Right kidney (tissue), 1 donor: ENCODE results near the gene TRUB2.

ENCODE experiments used
- DNase-seq: peaks from one replicate; pipeline ENCODE4 v3.0.0-alpha.2; 2016

The TRUB2 gene

DNA sequence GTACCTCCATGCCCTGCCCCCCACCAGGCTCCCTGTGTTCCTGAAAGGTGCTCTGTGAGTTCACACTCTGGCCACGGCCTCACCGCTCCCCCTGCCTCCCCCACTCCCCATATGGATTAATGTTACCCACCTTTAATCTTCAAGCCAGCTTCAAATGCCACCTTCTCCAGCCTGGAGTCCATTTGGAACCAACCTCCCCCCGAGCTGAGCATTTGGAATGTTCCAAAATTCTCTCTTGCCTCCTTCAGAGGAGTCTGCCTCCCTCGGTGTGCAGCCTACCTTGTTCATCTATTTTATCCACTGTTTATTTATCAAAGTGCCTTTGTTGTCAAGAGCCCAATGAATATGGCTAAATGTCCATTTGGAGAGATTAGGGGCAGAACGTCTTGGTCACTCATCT, 50.7 kb downstream of the TRUB2 start:
- no peak for DNase-seq

DNA sequence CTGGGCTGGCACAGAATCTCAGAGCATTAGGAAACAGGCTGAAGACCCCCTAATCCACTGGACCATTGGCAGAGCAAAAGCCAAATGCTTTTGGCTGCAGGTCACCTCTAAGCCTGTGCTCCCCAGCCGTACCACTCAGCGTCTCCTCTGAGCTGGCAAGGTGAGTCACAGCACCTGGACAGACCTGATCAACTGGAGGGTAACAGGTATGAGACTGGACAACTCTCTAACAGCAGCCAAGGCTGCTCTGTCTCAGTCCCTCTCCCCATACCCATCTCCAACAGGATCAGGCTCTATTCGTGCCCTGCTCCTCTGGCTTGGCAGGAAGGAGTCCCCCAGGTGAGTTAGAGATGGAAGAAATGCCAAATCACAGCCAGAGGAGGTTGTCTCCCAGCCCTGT, 51.1 kb downstream of the TRUB2 start:
- DNase-seq, result no peak

DNA sequence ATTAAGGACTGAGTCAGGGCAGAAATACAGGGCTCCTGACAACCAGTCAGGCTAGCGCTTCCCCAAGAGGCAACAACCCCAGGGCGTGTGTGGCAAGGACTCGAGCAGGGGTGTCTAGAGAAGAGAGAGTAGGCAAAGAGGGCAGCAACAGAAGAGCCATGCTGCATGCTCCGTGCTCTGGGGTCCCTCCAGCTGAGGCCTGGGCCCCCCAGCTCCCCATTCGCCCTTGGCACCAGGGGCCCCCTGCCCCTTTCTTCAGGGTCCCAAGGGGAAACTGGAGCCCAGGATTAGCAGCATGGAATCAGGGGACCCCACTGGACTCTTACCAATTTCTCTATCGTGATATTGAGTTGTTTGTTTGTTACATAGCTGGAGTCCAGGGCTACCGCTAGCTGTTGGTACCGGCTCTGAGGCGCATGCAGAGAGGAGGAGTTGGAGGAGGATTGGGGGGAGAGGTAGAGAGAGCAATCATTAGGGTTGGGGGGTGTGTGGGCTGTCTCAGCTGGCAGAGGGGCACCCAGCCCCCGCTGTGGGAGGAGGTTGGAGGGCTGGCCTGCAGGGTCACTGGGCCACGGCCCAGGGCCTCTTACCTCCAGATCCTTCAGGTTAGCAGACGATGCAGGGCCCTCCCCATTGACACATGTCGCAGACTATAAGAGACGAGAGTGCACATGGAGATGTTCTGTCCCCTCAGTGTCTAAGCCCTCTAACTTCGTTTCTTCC, 55.2 kb downstream of the TRUB2 start:
- DNase-seq, result no peak

DNA sequence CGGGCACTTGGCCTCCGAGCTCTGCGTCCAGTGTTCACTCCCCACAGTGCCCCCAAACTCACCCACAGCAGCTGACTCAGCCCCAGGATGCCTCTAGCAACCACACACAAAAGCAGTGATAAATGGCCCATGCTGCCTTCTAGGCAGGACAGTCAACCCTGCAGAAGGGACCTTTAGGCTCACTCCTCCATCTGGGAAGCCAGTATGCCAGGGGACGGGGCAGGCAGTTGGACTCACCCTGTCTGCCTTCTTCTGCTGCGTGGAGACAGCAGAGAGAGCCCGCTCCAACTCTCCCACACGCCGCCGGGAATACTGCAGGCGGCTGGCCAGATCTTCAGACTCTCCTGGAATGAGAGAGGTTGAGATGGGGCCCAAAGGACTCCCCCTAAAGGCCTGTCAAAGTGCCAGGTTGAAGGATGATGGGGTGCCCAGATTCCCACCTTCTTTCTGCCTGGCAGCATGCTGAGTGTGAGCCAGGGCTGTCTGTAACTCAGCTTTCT, 56.8 kb downstream of the TRUB2 start:
- DNase-seq, result no peak

DNA sequence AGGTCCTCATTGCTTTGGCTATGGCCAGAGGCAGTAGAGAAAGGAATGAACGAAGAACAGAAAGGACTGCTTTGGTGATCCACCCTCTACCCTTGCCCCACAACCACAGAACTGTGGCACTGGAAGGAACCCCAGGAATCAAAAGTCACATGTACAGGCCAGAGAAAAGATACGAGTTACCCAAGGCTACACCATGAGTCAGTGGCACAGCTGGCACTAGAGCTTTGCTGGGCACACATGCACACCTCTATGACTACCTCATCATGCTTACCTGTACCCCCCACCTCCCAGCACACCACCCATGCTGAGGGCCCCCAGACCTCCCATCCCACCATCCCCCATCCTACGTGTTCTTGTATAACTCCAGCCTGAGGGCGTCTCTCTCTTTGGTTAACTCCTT, 59.6 kb downstream of the TRUB2 start:
- no peak for DNase-seq

DNA sequence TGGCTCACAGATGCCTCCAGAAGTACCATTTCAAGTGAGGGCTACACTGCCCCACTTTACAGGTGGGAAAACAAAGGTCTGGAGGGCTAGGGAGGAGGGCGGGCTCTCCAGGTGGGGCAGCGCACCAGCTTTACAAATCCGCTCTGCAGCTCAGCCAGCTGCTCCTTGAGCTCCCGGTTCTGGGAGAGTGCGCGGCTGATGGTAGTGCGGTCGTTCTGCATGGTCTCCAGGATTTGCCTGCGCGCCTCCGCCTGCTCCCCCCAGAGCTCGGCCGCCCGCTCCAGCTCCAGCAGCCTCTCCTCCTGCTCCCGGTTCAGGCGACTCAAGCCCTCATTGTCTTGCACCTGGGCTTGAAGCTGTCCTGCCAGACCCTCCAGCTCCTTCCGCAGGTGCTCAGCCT, 61.9 kb downstream of the TRUB2 start:
- no peak for DNase-seq

DNA sequence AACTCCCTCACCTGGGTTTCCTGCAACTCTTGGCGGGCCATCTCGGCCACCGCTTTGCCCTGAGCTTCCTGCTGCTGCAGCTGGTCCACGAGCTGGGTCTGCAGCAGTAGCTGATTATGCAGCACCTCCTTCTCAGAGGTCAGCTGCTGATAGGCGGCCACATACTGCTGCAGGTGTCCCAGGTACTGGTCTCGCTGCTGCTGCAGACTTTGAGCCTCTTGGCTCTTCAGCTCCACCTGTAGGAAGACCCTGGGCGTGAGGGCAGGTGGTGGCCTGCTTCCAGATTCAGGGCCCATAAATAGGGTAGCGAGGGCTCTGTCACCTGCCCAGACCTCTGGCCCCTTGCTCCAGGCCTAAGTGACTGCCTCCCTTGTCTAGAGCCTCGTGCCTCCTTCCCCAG, 63.1 kb downstream of the TRUB2 start:
- no peak for DNase-seq

DNA sequence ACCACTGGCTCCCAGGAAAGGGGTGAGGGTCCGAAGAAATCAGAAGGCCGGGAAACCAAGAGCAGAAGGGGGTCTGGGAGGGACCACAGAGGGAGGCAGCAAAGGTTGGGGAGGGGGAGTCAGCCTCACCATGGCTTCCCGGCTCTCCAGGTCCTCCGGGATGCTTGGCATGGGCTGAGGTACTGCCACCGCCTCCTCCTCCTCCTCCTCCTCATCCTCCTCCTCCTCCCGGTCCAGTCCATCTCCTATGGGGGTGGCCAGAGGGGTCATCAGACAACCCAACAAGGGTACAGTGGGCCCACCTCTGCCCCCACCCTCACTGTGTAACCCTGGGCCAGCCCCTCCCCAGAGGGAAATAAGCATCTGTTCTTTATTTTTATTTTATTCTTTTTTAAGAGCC, 63.9 kb downstream of the TRUB2 start:
- DNase-seq, result no peak

DNA sequence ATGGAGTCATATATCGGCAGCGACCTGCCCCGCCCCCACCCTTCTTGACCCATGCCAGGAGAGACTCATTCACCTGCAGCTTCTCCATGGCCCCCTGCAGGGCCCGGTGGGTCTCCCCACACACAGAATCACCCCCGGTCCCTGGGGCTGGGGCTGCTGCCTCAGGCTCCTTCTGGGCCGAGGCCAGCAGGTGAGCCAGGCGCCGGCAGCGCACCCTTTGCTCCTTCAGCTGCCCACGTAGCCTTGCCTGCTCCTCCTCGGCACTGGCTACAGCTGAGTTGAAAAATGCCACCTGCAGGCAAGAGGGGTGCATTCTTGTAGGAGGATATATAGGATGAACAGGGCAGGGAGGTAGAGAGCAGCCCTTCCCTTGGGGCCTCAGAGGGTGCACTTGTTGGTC, 64.3 kb downstream of the TRUB2 start:
- DNase-seq, result no peak

DNA sequence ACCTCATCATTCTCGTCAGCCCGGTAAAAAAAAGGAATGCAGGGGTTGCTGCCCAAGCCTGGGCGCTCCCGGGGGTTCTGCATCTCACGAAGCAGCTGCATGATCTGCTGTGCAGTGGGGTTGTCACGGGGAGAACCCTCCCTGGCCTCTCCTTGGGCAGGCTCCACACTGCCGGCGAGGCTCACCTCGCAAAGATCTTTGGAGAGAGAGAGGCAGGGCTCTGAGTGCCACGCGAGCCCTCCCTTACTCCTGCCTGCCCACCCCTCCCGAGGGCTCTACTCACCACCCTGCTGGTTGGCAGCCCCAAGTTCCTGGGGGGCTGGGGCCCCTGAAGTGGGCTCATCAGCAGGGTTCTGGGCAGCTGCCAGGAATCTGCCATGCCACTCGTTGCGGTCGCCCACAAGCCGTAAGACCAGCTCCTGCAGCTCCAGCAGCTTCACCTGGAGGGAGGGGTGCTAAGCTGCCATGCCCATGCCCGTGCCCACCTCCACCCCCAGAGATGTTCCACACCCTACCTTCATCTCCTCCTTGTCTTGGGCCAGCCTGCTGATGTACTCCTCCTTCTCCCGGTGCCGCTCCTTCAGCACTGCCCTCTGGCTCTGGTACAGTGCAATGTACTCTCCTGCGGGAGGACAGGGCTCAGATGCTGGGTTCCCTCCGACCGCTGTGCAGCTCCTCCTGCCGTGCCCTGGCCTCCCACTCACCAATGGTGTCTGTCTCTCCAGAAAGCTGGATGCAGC, 65.0 kb downstream of the TRUB2 start:
- DNase-seq, result no peak
